Activated CD4-positive, alpha-beta T cell treated with anti-CD3 and anti-CD28 coated beads, Interleukin-2, amount 50 U/mL, for 1 hour (primary cell): ENCODE data around the gene RNU6-9.
"Not testable (repeated sequence)": the region's sequence is repeated elsewhere in the genome, so short reads cannot be mapped to it uniquely, and the experiment has no call there.

Experiments
- DNase-seq: peaks from one replicate; pipeline ENCODE4 v3.0.0-alpha.2; 2020

RNU6-9 gene

GRCh38 chr19:892894-893689, at the start of gene RNU6-9, which contains the start of gene MED16:
Gene RNU6-9 (plus strand): TSS chr19:893484.
Gene MED16 (minus strand): TSS chr19:893187. CDS start chr19:891131, 2,056 bp downstream.
- DNase-seq, result peak; percentile 88

- DNase-seq, result no peak
Observed at GRCh38 chr19:843836-844545, 49.3 kb upstream of the RNU6-9 start.

GRCh38 chr19:844546-844971, 48.7 kb upstream of the RNU6-9 start:
- DNase-seq, result no peak

GRCh38 chr19:845707-846521, 47.4 kb upstream of the RNU6-9 start:
- no peak for DNase-seq

- no peak for DNase-seq
Observed at GRCh38 chr19:848386-848921, 44.8 kb upstream of the RNU6-9 start.

GRCh38 chr19:849195-849594, 44.1 kb upstream of the RNU6-9 start:
- DNase-seq, result not testable (repeated sequence)

- no peak for DNase-seq
Observed at GRCh38 chr19:850221-850978, 42.9 kb upstream of the RNU6-9 start.

GRCh38 chr19:850979-851335, 42.3 kb upstream of the RNU6-9 start:
- DNase-seq, result no peak

- DNase-seq, result no peak
Observed at GRCh38 chr19:852136-853013, 40.9 kb upstream of the RNU6-9 start, which contains the start of gene ELANE. Gene ELANE (plus strand): TSS chr19:852303. CDS start chr19:852329, 26 bp downstream.

GRCh38 chr19:853014-853585, 40.2 kb upstream of the RNU6-9 start:
- DNase-seq, result no peak

GRCh38 chr19:853614-854220, 39.6 kb upstream of the RNU6-9 start:
- DNase-seq, result not testable (repeated sequence)

- no peak for DNase-seq
Observed at GRCh38 chr19:854549-854948, 38.7 kb upstream of the RNU6-9 start.

- no peak for DNase-seq
Observed at GRCh38 chr19:855142-855541, 38.1 kb upstream of the RNU6-9 start.

GRCh38 chr19:855566-856120, 37.6 kb upstream of the RNU6-9 start:
- DNase-seq, result no peak

GRCh38 chr19:858284-858683, 35.0 kb upstream of the RNU6-9 start:
- DNase-seq, result no peak

GRCh38 chr19:858868-859843, 34.1 kb upstream of the RNU6-9 start, which contains the start of gene CFD:
Gene CFD (plus strand): TSS chr19:859664. CDS start chr19:859690, 26 bp downstream.
- DNase-seq, result no peak

GRCh38 chr19:861141-861755, 32.0 kb upstream of the RNU6-9 start:
- no peak for DNase-seq
